ENCODE data around the gene EAF2.
"Not testable (repeated sequence)": the region's sequence is repeated elsewhere in the genome, so short reads cannot be mapped to it uniquely, and the experiment has no call there.

Gene EAF2

DNA sequence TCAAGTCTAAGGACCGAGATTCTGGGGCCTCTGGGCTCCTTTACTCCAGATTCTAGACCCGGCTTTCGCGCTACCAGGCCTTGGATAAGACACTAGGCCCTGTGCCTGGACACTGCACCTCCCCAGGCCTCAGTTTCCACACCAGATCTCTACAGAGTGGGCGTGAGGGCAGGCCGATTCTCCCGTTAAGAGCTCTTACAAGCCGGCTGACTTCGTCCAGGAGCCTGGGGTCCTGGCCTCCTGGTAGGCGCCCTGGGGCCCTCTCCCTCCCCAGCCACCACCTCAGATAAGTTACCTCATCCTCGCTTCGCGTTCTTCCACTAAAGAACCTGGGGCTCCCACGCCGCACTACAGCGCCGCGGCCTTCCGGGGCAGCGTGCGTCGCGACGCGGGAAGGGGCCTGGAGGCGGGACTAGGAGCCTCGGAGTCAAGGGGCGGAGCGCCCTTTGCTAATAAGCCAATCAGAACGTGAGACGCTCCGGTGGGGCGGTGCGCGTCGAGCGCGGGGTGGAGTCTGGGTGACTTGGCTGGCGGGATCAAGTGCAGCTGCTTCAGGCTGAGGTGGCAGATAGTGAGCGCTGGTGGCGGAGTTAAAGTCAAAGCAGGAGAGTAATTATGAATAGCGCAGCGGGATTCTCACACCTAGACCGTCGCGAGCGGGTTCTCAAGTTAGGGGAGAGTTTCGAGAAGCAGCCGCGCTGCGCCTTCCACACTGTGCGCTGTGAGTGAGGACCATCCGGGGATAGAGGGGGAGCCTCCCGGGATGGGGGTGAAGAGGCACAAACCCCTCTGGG, at the start of gene EAF2, which contains the start of gene IQCB1:
EAF2 (plus strand) TSS at position 539 of the 794 bp plus-strand sequence; CDS start at position 616, 77 bp downstream.
IQCB1 (minus strand) TSS at position 390 of the 794 bp plus-strand sequence. CDS start 6,100 bp downstream, outside the sequence.
- peak; percentile 90 to 91 for DNase-seq (ENCODE audit: low read depth in 2 of 2)

DNA sequence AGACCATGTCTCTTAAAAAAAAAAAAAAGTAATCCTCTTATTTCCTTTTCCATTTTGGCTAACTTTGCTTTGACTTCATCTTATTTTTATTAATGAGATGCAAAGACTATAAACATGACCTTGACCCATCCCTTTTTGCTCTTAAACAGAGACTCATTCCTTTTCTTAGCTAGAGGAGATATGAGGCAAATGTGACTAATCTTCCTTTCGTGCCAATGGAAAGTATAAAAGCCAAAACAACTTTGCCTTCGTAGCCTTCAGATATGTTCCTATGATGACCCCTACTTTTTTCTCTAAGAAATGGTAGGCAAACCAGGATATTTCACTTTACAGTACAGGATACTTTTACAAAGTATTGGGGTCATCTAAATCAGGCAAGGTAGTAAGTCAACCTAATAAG, 48.5 kb upstream of the EAF2 start:
- DNase-seq (ENCODE audit: low read depth in 2 of 2), result no peak

DNA sequence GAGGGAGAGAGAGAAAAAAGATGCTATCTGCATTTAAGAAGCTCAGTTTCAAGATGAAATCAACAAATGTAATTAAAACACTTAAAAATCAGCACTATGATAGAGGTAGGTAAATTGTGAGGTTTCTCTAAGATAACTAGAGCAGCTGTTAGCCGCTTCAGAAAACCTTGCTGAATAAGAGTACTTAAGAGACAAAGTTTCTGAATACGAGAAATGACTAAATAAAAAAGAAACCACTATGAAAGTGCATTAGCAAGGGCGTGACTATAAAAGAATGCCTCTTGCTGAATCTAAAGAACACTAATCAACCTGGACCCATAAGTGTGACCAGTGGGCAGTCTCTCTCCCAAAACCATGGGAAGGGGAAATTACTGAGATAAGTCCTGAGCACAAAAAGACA, 41.9 kb upstream of the EAF2 start:
- no peak for DNase-seq (ENCODE audit: low read depth in 2 of 2)

DNA sequence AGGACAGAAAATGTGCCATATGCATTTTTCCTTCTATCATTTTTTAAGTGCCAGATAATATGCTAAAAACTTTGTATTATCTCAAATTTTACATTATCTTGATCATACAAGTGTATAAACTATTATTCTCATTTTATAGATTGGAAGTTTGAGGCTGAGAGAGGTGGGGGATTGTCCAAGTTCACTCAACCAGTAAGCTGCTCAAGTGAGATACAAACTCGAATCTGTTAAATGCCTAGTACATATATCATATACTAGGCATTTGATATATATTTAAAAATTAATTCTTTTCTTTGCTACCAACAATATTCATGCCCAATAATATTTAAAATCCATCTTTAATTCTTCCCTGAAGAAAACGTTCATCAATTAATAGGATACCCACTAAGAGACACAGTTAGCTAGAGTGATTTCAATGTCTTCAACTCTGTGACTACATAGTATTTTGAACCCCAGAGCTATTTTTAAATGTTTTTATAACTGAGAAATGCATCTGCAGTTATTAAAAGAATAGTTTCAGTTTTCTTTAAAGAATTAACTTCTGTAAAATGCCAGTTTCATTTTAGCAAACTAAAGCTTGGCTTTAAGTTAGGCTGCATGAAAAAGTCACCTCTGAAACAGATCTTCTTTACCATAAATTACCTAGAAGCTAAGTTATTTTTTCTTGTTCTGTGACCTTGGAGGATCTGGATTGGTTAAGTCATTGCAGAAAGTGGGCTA, 40.6 kb upstream of the EAF2 start:
- no peak for DNase-seq (ENCODE audit: low read depth in 2 of 2)

DNA sequence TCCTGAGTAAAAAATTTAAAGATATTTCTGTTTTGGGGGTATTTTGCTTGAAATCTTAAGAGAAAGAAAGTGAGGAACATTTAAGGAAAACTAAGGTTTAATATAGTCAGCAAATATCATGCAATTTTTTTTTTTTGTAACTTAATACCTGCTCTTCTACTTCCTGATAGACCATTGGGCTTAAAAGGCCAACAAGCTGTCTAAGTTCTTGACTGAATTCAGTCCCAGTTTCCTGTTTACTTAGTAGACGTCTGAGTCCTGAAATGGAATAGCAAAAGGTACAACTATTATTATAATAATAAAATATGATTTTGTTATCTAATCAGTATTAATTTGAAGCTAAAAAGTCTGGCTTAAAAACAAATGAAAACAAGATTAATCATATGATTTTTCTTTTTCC, 38.0 kb upstream of the EAF2 start:
- no peak for DNase-seq (ENCODE audit: low read depth in 2 of 2)

DNA sequence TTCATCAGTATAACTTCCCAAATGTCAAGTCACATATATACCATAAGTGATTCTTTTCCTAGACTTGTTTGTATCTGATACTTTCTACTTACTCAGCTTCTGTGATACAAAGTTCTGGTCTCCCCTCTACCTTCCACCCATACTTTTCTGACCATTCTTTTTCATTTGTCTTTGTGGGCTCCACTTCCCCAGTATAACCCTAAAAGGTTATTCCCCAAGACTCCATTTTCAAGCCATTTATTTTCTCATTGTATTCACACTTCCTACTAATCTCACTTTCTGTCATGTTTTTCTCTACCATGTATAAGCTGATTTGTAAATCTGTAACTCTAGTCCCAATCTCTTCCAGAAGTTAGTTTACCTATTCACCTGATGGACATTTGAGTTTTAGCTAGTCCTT, 34.1 kb upstream of the EAF2 start:
- no peak for DNase-seq (ENCODE audit: low read depth in 2 of 2)

DNA sequence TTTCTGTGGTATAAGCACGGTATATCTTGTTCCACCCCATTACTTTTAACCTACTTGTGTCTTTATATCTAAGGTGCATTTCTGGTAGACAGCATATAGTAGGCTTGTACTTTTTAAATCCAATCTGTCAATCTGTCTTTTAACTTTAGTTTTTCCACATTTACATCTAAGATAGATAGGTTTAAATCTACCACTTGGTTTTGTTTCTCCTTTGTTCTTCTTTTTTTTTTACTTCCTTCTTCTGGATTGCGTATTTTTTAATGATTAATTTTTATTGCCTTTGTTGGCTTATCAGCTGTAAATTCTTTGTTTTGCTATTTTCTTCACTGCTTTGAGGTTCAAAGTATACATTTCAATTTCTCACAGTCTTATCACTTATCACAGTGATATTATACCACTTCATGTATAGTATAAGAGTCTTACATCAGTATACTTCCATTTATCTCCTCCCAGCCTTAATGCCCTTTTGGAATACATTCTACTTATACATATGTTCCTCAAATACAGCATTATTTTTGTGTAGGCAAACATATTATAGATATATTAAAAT, 31.2 kb upstream of the EAF2 start:
- no peak for DNase-seq (ENCODE audit: low read depth in 2 of 2)

DNA sequence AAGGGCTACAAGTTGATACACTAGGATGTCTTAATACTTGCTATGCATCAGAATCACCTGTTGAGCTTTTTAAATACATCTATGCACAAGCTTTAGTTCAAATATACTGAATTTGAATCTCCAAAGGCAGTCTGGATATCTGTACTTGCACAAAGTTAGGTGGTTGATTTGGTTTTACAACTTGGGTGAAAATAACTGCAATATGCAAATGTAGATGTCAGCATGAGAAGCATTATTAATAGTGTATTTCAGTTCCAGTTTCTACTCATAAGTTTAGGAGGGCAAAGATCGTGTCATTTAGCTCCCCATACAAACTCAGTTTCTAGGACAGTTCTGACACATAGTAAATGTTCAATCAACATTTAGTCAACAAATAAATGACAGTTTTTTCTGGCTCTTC, 25.8 kb upstream of the EAF2 start:
- DNase-seq (ENCODE audit: low read depth in 2 of 2), result no peak

DNA sequence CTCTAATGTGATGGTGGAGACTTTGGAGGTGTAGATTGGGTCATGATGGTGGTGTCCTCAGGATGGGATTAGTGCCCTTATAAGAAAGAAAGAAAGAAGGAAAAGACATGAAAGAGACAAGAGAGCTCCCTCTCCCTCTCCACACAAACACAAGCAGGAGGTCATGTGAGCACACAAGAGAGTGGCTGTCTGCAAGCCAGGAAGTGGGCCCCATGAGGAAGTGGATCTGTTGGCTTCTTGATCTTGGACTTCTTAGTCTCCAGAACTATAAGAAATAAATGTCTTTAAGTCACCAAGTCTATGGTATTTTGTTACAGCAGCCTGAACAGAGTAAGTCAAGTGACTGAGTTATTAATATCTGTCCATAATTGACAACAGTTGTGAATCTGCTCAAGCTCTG, 17.3 kb upstream of the EAF2 start:
- no peak for DNase-seq (ENCODE audit: low read depth in 2 of 2)

DNA sequence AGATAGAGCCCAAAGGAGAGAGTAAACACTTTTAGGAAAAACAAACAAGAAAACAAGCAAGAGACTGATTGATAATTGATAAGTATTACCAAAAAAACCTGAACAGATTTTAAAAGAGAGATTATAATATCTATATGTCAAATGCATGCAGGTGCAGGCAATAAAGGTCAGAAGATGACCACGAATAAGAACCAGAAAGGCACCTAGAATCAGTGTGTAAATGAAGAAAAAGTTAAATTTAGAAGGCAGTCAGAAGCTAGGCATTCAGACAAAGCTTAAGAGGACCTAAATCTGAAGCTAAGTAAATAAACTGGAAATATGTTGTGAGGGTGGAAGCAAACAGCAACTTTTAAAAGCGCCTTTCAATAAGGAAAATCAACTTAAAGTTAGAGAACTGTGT, 16.4 kb upstream of the EAF2 start:
- DNase-seq (ENCODE audit: low read depth in 2 of 2), result no peak

DNA sequence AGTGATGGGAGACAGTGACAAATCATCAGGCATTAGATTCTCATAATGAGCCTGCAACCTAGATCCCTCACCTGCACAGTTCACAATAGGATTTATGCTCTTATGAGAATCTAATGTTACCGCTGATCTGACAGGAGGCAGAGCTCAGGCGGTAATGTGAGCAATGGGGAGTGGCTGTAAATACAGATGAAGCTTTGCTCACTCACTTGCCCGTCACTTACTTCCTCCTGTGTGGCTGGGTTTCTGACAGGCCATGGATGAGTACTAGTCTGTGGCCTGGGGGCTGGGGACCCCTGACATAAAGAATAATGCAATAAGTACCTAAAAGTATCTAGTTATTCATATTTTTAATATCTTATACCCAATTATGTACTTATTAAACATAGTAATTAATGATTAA, 15.8 kb upstream of the EAF2 start:
- DNase-seq (ENCODE audit: low read depth in 2 of 2), result no peak

DNA sequence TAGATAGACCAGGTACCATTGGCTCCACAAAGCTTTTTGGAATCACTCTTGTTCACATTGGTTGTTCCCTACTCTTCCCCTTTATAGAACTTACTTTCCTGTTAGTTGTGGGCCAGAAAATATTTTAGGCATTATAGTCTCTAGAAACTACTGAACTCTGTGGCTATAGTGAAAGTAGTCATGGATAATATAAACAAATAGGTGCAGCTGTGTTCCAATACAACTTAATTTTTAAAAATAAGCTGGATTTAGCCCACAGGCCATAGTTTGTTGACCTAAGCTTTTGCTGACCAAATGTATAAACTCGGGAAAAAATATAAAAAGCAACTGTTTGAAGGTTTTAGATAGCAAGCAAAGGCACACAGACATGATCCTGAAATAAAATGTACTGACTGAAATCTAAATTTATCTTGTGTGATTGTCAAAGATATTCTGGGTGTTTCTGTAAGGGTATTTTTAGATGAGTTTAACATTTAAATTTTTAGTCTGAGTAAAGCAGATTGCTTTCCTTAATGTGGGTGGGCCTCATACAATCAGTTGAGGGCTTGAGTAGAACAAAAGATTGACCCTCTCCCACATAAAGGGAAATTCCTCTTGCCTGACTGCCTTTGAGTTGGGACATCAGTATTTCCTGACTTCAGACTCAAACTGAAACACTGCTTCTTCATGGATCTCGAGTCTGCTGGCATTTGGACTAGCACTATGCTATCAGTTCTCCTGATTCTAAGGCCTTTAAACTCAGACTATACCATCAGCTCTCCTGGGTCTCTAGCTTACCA, 13.4 kb upstream of the EAF2 start:
- DNase-seq (ENCODE audit: low read depth in 2 of 2), result no peak

DNA sequence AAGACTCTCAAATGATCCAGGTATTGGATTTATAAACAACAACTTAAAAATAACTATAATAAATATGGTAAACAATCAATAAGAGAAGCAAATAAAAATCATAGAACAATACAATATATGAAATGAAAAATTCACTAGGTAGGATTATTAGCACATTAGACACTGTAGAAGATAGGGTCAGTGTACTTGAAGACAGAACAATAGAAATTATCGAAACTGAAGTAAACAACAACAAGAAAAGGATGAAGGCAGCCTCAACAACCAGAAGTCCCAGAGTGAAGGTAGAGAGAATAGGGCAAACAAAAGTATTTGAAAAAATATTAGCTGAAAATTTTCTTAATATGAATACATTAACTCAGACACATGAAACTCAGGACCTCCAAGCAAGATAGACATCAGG, 12.0 kb upstream of the EAF2 start:
- DNase-seq (ENCODE audit: low read depth in 2 of 2), result no peak

DNA sequence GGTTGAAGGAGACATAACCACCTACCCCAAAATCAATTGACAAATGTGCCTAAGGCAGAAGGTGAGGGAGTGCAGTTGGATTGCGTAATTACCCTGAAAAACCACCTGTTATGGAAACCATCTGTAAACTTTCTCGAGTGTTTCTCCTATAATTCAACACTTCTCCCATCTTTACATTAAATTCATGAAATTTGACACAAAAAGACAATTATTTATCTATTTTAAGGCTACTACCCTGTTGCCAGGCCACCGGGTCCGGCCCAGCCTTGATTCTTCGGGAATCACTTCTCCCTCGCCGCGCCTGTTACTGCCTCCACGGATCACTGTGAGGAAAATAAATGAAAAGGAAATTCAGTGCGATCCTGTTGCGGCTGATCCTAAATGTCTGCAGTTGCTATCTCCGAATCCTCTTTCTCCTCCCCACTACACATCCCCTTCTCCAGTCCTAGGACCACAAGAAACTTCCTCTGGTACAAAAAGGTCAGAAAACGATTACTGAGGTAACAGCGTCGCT, 795 bp upstream of the EAF2 start:
- DNase-seq (ENCODE audit: low read depth in 2 of 2), result no peak

DNA sequence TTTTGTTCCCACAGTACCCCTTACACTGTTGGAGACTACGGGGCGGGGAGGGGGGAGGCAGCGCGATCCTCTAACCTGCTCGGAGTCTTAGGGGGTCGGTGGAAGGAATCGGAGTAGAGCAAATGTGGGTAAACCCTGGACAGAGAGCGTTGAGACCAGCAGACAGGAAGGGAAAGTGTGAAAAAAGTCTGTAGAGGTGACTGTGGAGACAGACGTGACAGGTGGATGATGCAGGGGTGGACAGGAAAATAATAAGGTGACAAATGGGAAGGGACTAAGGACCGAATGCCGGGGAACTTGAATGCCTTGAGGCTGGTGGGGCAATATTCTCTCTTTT, 424 bp downstream of the EAF2 start:
- DNase-seq (ENCODE audit: low read depth in 2 of 2), result no peak

DNA sequence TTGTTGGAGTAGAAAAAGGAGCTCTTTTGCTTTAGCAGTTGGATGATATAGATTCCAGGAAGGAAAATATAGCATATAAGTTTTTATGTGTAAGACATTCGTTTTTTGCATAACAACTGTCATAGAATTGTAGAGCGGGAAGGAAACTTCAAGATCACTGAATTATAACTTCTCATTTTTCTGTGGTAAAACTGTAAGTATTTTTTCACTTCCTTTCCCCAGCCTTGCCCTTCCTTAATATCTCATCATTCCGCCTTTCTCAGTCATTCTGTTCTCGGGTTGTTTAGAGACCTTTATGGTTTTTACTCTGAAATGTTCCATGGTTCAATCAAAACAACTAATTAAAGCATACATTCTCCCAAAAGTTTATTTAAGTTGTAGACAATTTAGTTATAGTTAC, 1.1 kb downstream of the EAF2 start:
- DNase-seq (ENCODE audit: low read depth in 2 of 2), result no peak

DNA sequence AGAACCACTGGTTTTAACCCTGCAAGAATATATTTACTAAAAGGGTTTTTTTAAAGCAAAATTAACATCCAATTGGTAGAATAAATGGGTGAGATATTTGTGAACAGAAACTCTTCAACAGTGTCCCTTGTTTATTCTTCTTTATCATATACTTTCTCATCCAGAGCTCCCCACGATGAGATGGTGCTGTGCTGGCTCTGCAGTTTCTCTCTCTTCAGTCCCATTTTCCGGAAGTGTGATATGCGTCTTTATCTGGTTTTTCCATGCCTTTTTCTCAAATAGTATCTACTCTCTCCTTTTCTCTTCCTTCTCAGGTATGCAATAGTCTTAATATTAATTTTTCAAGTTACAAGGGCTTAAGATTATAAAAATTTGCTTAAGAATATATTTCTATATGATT, 1.5 kb downstream of the EAF2 start:
- DNase-seq (ENCODE audit: low read depth in 2 of 2), result no peak

DNA sequence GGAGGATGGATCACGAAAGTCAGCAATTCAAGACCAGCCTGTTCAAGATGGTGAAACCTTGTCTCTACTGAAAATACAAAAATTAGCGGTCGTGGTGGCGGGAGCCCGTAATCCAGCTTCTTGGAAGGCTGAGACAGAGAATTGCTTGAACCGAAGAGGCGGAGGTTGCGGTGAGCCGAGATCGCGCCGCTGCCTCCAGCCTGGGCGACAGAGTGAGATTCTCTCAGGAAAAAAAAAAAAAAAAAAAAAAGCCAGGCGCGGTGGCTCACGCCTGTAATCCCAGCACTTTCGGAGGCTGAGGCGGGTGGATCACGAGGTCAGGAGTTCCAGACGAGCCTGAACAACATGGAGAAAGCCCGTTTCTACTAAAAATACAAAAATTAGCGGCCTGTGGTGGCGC, 5.0 kb downstream of the EAF2 start:
- DNase-seq (ENCODE audit: low read depth in 2 of 2), result no peak

DNA sequence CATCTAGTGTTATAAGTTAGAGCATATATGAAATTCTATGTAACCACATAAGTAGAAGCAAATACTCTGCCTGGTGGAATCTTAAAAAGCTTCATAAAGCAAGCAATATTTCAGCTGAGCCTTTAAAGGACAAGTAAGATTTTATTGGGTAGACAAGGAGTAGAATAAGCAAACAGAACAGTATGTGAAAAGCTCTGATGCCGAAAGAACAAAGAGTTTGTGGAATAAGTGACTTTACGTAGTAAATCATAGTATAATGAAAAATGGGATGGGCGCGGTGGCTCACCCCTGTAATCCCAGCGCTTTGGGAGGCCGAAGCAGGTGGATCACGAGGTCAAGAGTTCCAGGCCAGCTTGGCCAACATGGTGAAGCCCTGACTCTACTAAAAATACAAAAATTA, 9.9 kb downstream of the EAF2 start:
- no peak for DNase-seq (ENCODE audit: low read depth in 2 of 2)

DNA sequence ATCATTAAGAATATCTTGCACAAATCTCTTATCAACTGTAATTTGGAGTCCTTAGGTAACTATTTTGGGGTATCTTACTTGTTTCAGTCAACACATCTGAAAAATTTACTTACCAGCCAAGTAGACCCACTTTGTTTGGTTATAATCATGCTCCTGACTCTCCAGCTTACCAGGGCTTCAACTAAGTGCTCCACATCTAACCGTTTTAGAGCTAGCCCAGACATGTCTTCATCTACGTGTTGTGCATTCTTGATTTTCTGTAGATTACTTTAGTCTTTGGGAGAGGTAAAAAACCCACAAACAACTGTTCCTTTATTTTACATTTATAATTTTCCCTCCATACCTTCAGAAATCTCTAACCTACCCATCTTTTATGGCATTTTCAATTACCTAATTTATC, 17.2 kb downstream of the EAF2 start:
- DNase-seq (ENCODE audit: low read depth in 2 of 2), result no peak

DNA sequence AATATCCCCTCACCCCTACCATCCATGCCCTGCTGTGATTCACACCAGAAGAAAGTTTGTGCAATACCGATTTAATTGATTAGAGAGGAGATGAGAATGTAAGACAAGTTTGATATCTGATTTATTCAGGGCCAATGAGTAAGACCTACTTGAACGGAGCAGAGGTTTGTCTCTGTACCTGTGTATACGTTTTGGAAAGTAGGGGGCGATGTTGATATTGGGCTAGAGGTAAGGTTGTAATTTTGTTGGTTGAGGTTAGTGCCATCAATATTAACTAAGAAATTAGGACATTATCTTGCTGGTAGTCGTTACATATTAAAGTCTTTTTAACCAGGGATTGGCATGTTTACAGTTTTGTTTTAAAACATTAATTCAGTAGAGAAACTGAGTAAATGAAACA, 20.5 kb downstream of the EAF2 start:
- DNase-seq (ENCODE audit: low read depth in 2 of 2), result no peak

DNA sequence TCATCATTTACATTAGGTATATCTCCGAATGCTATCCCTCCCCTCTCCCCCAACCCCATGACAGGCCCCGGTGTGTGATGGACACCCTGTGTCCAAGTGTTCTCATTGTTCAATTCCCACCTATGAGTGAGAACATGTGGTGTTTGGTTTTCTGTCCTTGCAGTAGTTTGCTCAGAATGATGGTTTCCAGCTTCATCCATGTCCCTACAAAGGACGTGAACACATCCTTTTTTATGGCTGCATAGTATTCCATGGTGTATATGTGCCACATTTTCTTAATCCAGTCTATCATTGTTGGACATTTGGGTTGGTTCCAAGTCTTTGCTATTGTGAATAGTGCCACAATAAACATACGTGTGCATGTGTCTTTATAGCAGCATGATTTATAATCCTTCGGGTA, 22.8 kb downstream of the EAF2 start:
- not testable (repeated sequence) for DNase-seq (ENCODE audit: low read depth in 2 of 2)
